ENCODE data around the gene TSPAN14.

Gene TSPAN14, protein sequence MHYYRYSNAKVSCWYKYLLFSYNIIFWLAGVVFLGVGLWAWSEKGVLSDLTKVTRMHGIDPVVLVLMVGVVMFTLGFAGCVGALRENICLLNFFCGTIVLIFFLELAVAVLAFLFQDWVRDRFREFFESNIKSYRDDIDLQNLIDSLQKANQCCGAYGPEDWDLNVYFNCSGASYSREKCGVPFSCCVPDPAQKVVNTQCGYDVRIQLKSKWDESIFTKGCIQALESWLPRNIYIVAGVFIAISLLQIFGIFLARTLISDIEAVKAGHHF

DNA sequence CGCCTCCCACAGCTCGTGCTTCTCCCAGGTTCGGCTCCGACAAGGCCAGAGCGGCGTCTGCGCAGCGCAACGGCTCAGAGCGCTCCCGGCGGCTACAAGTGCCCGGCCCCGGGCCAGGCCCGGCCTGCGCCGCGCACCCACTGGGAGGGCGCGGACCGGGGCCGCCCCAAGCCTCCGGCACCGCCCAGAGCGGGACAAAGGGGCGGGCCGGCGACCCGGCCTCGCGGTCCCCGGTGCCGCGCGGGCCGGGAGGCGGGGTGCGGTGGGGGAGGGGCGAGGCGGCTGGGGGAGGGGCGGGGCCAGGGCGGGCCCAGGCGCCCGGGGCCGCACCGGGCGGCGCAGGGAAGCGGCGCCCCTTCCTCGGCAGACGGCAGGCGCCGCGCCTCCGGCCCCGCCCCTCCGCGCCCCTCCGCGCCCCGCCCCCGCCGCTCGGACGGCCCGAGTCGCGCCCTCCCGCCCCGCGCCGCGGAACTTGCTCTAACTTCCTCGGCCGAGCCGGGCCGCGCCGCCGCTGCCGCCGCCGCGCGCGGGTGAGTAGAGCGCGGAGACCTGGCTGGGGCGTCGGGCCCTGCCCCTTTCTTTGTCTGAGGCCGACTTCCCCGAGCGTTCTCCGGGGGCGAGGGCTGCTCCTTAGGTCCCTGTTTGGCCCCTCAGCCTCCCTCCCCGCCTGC, at the start of gene TSPAN14:
TSPAN14 (plus strand) TSS at position 469 of the 671 bp plus-strand sequence. CDS start 34,924 bp downstream, outside the sequence.
- peak; percentile 97 for DNase-seq (ENCODE audit: low spot score)
- in situ Hi-C loops (cut with MboI; ENCODE audit: low pct_unique_long_range_greater_than_20kb, low sequenced_read_pairs, unreplicated experiment) = no loop called here
- TF ChIP-seq, protein P1, sequence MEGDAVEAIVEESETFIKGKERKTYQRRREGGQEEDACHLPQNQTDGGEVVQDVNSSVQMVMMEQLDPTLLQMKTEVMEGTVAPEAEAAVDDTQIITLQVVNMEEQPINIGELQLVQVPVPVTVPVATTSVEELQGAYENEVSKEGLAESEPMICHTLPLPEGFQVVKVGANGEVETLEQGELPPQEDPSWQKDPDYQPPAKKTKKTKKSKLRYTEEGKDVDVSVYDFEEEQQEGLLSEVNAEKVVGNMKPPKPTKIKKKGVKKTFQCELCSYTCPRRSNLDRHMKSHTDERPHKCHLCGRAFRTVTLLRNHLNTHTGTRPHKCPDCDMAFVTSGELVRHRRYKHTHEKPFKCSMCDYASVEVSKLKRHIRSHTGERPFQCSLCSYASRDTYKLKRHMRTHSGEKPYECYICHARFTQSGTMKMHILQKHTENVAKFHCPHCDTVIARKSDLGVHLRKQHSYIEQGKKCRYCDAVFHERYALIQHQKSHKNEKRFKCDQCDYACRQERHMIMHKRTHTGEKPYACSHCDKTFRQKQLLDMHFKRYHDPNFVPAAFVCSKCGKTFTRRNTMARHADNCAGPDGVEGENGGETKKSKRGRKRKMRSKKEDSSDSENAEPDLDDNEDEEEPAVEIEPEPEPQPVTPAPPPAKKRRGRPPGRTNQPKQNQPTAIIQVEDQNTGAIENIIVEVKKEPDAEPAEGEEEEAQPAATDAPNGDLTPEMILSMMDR (IDR thresholded peaks at IDR 0.05; ENCODE audit: extremely low read depth, insufficient read depth, missing control alignments) = no peak

DNA sequence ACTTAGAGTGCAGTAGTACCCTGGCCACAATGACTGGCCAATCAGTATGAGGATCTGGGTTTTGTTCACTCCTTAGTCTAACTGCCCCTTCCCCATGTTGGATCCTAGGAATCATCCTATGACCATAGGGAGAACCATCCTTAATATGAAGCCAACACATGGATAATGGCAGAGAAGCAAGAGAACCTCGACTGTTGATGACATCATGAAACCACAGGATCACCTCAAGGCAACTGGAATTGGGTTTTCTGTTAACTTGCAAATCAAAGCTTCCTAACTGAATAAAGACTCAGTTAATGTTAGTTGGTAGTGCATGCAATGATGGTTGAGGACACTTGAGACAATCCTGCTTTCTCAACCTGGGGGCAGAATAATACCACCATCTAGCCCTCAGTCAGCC, 49.1 kb upstream of the TSPAN14 start:
- TF ChIP-seq, protein P1 (IDR thresholded peaks at IDR 0.05; ENCODE audit: extremely low read depth, insufficient read depth, missing control alignments) = no peak
- no peak for DNase-seq (ENCODE audit: low spot score)
- in situ Hi-C loops (cut with MboI; ENCODE audit: low pct_unique_long_range_greater_than_20kb, low sequenced_read_pairs, unreplicated experiment) = no loop called here

DNA sequence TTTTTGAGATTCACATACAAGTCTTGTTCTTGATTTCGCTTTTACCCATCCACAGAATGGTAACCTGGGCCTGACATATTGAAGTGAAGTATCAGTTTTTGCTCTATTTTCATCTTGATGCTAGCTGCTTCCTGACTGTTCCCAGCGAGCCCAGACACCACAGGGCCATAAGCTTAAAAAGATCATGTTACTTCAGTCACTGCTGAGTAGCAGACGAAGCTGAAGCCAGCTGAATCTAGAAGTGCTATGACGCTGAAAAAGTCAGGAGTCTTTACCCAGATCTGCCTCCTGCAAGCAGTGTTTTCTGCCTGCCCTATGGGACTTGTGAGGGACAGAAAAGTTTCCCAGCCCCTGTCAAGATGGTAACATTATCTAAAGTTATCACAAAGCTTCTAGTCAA, 48.5 kb upstream of the TSPAN14 start:
- in situ Hi-C loops (cut with MboI; ENCODE audit: low pct_unique_long_range_greater_than_20kb, low sequenced_read_pairs, unreplicated experiment) = no loop called here
- TF ChIP-seq, protein P1 (IDR thresholded peaks at IDR 0.05; ENCODE audit: extremely low read depth, insufficient read depth, missing control alignments) = no peak
- no peak for DNase-seq (ENCODE audit: low spot score)

DNA sequence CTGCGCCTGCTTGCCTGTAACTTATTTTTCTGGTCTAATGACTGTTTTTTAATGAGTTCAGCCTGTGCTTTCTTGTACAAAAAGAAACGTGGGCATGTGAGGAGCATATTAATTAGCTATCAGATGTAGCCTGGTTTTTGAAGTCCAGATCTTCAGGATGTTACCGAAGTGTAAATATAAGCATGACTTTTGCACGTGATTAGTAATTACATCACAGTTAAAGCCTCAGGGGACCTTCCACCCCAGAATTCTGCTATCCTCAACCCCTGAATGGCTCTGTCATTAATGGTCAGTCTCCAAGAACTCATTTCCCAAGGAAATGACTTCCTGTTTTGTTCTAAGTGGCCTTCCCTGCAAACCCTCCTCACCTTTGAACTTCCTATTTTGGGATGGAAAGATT, 47.9 kb upstream of the TSPAN14 start:
- TF ChIP-seq, protein P1 (IDR thresholded peaks at IDR 0.05; ENCODE audit: extremely low read depth, insufficient read depth, missing control alignments) = no peak
- no peak for DNase-seq (ENCODE audit: low spot score)

DNA sequence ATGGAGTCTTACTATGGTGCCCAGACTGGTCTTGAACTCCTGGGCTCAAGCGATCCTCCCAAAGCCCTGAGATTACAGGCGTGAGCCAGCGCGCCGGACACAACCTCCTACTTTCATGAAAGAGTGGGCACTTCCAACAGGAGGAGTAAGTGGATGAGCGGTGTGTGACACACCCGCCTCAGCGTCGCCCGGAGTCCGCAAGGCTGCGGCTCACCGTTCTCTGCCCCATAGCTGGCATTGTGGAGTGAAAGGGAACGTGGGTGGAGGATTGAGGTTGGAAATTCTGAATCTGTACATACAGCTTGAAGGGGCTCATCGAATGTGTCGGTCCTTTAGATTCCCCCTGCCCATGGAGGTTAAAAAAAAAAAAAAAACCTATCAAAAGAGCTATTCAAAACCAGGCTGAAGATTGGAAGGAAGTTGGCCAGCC, 46.3 kb upstream of the TSPAN14 start:
- in situ Hi-C loops (cut with MboI; ENCODE audit: low pct_unique_long_range_greater_than_20kb, low sequenced_read_pairs, unreplicated experiment) = no loop called here
- no peak for DNase-seq (ENCODE audit: low spot score)
- TF ChIP-seq, protein P1 (IDR thresholded peaks at IDR 0.05; ENCODE audit: extremely low read depth, insufficient read depth, missing control alignments) = no peak

More for the DNA sequence above, 47.9 kb upstream of the TSPAN14 start:
- in situ Hi-C loops (cut with MboI; ENCODE audit: low pct_unique_long_range_greater_than_20kb, low sequenced_read_pairs, unreplicated experiment) = no loop called here

DNA sequence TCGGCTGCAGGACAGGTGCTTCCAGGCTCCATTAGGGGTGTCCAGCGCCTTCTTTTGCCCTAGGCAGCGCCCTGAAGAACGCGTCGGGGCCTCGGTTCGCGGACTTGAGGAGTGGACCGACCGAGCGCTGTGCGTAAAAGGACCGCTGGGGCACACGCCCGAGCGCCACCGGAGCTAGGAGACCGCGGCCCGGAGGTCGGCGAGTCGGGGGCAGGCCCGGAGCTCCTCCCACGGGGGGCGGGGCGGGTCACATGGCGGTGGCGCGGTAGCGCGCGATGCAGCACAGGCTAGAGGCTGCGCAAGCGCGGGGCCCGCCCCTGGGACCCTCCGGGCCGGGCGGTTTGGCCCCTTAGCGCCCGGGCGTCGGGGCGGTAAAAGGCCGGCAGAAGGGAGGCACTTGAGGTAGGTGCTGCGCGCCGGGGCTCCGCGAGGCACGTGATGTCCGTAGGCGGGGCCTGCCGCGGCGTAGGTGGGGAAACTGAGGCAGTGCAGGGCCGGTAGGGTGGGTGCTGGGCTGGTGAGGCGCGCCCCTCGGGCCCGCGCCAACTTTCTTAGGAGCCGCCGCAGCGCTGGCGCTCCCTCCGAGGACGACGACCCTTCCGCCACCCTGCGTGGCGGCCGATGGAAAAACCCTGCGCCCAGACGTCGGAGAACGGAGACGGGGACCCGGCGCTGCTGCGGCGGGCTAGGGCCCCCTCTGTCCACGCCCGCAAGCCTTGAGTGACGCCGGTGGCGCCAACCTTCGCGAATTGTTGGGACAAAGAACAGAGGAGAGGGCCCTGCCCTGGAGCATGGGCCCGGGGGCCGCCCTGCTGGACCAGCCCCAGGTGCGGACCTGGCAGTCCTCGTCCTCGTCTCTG, 45.6 kb upstream of the TSPAN14 start, which contains the start of gene PRXL2A:
PRXL2A (plus strand) TSS at position 310 of the 860 bp plus-strand sequence. CDS start 11,917 bp downstream, outside the sequence.
- TF ChIP-seq, protein P1 (IDR thresholded peaks at IDR 0.05; ENCODE audit: extremely low read depth, insufficient read depth, missing control alignments) = no peak
- peak; percentile 95 for DNase-seq (ENCODE audit: low spot score)
- in situ Hi-C loops (cut with MboI; ENCODE audit: low pct_unique_long_range_greater_than_20kb, low sequenced_read_pairs, unreplicated experiment) = no loop called here
